Peyer's patch (tissue), 4 donors: ENCODE data around the gene MGST2.

Source experiments
- POLR2A ChIP-seq, 2 donors: fragments of 450-650 bp; IDR thresholded peaks; one replicate each; pipeline ENCODE4 v1.5.1; 2017; ENCODE audit warnings: antibody characterized with exemption in 2 of 2, mild to moderate bottlenecking in 2 of 2, moderate library complexity in 2 of 2
- TF ChIP-seq, protein P1 (sequence below), 6 experiments: fragments of 450-650 bp in 4 of 6; fragments of 200-600 bp in 2 of 6; sonication (generic) in 1 of 6; IDR thresholded peaks; one replicate each; pipeline ENCODE4 v1.5.1; 2017 to 2019; ENCODE audit warnings: antibody characterized with exemption in 6 of 6, mild to moderate bottlenecking in 3 of 6, moderate library complexity in 1 of 6

GRCh38 chr4:139740531-139741041 is 75.0 kb downstream of the MGST2 start:
- TF ChIP-seq, protein P1, sequence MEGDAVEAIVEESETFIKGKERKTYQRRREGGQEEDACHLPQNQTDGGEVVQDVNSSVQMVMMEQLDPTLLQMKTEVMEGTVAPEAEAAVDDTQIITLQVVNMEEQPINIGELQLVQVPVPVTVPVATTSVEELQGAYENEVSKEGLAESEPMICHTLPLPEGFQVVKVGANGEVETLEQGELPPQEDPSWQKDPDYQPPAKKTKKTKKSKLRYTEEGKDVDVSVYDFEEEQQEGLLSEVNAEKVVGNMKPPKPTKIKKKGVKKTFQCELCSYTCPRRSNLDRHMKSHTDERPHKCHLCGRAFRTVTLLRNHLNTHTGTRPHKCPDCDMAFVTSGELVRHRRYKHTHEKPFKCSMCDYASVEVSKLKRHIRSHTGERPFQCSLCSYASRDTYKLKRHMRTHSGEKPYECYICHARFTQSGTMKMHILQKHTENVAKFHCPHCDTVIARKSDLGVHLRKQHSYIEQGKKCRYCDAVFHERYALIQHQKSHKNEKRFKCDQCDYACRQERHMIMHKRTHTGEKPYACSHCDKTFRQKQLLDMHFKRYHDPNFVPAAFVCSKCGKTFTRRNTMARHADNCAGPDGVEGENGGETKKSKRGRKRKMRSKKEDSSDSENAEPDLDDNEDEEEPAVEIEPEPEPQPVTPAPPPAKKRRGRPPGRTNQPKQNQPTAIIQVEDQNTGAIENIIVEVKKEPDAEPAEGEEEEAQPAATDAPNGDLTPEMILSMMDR (IDR thresholded peaks at IDR 0.05): peak in 3 of 6 experiments; percentile 9 to 50 (median 26)
- TF ChIP-seq POLR2A (IDR thresholded peaks at IDR 0.05): no peak
